Activated naive CD4-positive, alpha-beta T cell (primary cell): Measurements from ENCODE around the gene ZMIZ1.

Experiments
- DNase-seq, 4 experiments: peaks; one replicate each; lab custom pipeline; 2025; lab: John Stamatoyannopoulos, UW

Gene ZMIZ1

DNA sequence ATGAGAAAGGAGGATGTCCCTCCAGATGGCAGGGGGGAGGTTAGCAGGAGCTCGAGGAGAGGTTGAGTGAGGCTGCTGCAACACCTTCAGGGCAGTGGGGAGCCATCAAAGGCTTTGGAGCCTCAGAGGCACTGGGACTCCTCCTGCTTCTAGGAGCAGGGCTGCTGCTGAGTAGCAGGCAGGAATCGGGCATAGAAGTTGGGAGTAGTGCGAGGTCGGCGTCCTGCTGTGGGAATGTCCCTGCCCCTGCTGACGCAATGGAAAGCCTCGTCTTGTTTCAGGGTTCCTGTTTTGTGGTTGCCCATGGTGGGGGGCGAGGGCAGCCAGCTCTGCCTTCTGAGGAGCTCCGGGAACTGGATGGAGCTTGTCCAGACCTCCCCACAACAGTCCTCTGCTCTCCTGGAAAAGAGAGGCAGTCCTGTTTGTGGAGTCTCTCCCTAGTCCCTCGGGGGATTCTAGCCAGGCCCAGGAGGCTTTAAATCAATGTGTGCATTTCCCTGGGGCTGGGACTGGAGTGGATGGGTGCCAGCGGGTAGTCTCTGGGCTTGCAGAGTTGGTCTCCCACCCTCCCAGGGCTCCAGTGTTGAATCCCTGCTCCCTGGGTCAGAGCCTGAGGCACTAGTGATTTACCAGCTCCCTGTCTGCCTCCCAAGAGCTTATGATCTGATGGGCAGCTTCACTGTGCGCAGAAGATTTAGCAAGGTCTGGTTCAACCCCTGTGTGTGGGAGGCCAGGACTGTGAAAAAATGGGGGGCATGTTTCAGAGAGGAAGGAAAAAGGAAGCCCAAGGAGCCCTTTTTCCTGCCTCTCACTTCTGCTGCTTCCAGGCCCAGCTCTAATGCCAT, 179.8 kb downstream of the ZMIZ1 start:
- DNase-seq, result no peak

DNA sequence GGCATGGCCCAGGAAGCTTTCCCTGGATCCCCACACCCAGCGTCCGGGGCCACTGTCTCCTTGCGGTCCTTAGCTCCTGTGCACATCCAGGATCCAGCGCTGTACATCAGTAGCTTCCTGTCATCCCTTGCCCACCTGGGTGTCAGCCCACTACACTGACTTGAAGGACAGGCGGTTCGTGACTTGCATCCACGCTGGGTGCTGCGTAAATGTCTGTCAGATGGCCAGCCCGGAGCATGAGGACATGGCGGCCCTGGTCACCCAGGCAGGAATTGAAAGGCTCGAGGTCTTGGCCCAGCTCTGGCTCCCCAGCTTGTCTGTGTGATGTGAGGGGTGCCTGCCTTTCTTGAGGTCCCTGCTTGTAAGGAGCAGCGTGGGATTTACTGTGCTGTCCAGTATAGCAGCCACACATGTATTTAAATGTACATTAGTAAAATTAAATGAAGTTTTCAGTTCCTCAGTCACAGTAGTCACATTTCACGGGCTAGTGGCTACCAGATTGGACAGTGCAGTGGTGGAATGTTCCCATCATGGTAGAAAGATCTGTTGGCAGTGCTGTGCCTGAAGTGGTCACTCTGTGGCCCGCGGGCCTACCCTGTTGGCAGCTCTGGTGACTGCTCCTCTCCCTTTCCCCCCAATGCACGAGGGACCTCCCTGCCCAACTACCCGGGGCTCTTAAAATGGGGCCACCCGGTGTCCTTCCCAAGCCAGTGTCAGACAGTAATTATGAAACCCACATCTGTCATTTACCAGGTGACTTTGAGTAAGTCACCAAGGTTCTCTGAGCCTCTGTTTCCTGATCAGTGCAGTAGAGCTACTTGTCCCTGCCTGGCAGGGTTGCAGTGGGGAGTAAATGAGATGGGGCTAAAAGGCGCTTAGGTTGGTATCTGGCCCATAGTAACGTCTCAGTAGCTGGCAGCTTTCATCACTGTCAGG, 180.7 kb downstream of the ZMIZ1 start:
- no peak for DNase-seq

DNA sequence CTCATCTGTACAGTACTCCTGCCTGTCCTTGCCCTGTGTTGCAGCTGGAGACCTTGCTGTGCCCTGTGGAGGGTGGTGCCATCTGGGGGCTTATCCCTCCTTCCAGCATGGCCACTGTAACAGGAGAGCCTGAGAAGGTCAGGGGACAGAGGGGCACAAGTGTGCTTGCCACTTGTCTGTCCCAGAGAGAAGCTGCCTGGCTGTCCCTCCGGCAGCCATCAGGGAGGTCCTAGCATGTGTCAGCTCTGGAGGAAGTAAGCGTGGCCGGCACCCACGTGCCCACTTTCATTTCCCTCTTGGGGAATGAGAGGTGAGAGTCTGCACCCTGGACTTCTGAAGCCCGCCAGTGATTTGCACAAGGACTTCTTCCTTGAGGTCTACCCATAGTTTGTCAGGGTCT, 181.5 kb downstream of the ZMIZ1 start:
- DNase-seq, result no peak

DNA sequence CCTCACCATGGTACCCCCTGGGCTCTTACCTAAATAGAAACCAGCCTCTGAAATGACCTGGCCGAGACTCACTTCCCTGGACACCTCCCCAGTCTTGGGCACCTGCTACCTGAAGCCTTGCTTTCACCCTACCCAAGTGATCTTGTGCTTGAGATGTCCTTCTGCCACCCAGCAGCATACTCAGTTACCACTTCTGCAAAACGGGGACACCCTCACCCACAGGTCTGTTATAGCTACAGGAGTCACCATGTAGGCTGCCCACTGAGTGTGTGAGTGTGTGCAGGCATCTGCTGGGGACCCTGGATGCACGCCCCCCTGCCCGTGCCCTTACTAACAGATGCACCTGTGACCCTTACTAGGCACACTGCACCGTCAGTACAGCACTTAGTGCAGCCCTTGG, 183.7 kb downstream of the ZMIZ1 start:
- no peak for DNase-seq

DNA sequence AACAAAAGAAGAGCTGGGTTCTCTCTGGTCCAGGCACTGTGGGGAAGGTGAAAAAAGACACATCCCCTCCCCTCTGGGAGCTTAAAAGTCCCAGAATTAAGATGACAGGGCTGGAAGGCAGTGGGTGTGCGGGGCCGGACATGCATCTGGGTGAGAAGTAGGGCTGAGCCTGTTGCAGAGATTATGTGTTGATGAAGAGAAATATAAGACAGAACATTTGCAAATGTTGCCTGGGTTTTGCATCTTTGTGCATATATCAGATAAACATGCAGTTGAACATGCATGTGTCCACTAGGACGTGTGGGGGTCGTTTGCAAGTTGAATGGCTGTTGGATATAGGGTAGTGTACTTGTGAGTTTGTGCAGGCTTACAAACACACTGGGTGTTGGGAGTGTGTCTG, 184.2 kb downstream of the ZMIZ1 start:
- DNase-seq, result no peak

DNA sequence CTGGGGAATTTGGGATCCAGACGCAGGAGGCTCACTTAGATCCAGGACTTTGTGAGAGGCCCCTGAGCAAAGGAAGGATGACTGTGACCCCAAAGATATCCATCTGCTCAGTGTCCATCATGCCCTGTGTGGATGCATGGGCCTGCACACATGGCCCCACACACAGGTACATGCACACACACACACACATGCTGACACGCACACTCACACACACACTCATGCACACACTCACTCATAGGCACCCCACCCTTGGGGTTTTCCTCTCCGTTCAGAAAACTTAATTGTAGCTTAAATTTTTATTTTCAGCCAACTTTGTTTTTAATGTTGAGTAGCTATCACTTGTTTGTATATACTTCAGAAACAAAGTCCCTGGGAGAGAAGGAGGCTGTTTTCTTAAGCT, 184.9 kb downstream of the ZMIZ1 start:
- DNase-seq, result no peak

DNA sequence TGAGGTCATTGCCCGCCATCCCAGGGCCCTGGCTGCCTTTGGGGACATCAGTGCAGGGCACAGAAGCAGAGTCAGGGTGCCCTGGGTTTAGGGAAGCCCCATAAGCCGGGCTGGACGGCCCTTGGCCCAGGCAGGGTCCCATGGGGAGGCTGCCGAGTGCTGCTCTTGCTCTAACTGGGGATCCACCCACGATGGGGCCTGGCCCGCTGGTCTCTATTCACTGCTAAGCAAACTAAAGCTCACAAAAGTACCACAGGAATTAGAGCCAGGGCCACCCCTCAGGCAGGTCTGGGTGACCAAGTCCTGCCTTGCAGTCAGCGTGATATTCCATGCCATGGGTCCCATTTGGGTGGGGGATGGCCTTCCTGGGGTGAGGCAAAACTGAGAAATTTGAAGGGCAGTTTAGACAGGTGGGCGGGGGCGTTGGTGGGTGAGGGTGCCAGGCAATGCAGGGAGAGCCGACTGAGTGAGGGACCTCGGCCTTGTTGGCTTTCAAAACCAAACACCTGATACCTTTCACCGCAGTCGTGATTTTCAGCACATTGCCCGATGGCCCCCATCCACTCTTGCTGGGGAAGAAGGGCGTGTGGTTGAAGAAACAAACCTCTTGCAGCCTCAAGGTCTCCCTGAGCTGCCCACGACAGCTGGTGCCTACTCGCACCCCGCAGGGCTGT, 185.7 kb downstream of the ZMIZ1 start:
- no peak for DNase-seq

DNA sequence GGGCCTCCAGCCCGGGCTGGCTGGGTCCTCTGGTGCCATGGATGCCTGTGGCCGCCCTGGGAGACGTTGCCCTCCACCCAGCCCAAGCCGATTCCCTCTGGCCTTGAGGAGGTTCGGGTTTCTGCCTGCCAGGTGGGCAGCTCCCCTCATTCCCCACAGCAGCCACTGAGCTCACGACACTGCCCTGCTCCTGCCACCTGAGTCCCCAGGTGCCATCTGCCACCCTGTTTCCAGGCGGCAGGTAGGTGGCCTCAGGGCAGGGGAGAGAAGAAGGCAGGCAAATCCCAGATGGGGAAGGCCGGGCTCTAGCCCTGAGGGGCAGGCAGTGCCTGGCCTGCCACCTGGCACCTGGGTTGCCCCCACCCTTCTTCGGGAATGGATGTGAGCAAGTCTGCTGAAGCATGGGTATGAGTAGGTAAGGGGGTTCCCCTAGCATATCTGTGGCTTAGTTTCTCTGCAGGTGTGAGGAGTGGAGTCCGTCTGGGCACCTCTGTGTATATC, 186.3 kb downstream of the ZMIZ1 start:
- DNase-seq, result no peak

DNA sequence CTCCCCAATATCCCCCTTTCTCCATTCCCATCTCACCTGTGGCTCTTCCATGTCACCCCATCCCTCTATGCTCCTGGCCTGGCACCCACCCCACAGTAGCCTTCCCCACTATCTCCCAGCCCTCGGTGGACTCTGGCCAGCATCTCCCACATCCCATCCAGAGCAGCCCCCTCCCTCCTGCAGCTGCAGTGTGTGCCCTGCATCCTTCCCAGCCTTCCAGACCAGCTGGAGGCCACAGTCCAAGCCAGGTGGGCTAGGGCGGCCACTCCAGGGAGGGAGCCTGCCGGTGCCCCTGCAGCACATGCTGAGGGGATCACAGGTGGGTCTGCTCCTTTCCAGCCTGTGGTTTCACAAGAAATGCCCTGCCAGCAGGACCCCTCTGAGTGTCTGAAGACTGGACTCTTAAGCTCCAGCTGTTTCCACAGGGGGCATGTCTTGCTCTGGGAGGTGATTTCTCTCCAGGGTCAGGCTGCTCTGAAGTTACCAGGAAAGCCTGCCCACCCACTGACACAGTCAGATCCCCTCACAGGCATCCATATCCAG, 187.6 kb downstream of the ZMIZ1 start:
- no peak for DNase-seq

DNA sequence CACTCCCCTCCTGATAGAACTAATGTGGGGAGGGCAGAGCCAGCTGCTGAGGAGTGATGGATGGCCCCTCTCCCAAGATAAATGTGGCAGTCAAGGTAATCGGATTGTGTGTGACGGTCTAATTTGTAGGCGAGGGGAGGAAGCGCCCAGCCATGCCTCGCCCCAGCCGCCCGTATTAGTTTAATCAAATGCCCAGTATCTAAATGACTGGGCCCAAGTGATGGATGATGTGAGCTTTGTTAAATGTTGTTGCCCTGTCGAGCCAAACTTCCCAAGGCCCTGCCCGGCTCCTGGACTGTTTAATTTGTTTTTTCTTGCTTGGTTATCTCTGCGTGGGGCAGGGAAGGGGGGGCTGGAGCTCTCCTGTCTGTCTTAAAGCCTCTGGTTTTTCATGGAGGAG, 190.1 kb downstream of the ZMIZ1 start:
- DNase-seq, result no peak

DNA sequence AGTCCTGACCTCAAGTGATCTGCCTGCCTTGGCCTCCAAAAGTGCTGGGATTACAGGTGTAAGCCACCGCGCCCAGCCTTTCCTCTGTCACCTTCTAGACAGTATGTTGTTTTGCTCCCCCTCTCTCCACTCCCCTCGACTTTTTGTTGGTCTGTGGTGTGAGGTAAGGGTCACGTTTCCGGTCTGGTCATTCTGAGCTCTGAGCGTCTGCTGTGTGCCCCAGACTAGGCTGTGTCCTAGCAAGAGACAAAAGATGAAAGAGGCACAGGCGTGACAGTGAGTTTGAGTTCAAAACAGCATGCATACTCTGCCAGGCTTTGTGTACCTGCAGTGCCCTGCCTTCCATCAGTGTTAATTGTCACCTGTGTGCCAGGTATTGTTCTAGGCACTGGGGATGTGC, 191.1 kb downstream of the ZMIZ1 start:
- DNase-seq, result no peak

DNA sequence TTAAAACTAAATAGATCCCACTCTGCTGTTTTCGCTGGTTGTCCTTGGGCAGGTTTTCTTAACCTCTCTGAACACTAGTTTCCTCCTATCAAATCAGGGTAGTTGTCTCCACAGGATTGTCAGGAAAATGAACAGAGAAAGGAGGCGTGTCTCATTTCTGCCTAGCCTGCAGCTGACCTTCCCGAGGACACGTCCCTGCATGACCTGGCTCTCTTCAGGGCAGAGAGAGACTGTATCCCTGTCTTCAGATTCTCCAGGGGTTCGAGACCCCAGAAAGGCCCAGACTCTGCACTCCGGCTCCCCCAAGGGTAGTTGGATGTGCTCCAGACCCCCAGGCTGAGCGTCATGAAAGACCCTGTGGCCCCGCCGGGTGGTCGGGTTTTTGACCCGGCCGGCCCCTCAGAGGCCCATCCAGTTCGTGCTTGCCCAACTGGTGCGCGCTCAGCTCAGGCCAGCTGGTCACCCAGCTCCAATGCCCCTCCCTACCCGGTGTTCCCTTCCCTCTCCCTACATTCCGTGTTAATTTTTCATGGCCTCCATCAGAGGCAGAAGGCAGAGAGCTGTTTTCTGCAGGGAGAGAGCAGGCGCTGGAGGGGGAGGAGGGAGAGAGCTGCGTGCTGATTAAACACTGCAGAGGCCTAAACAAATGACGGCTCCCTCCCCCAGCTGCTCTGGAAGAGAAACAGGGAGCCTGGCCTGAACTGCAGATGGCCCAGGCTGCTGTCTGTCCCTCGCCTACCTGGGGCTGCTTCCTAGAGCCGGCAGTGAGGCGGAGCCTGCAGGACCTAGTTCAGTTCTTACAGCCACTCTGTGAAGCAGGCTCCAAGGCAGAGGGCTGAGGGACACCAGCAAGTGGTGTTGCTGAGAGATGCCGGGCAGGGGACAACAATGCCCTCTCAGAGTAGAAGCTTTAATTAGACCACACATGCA, 192.3 kb downstream of the ZMIZ1 start:
- no peak for DNase-seq

DNA sequence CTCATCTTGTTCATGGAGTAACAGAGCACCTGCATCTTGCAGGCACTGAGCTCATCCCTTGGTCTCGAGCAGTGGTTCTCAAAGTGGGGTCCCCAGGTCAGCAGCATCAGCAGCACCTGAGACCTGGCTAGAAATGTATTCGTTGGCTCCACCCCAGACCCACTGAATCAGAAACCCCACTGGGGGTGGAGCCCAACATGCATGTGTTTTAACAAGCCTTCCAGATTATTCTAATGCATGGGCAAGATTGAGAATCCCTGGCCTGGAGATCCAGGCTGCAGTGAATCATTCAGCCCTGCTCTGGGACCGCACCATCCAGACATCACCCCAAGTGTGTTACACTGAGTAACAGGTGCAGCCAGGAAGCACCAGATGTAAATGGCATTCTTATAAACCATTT, 193.4 kb downstream of the ZMIZ1 start:
- DNase-seq, result no peak

DNA sequence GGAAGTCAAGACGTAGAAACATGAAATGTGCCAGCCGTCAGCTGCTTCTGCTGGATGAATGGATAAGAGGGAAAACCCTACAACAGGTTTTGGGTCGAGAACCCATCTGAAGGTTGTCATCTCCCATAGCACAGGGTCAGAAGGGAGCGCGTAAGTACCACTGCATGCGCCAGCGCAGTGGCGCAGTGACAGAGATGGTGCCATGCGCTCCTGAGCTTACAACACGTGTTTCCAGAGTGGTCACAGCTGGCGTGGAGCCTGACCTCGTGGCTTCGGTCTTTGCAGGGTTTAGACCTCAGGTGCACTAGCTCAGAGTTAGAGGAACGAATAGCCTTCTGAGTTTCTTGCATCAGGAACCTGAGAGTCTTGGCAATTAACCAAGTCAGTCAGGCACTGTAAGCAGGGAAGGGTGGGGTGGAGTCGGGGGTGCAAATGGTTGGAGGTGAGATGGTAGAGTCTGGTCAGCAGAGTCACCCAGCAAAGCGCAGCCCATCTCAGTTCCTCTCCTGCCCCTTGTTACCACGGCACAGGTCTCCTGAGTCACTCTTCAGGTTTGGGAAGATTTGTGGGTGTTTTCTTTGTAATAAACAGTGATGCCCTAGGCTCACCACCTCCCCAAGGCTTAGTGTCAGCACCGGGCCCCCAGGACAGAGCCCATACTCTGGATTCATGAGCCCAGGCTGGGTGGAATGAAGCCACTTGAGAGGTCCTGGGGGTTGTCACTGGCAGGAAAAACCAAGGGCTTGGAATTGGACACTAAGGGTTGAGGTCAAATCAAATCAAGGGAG, 194.4 kb downstream of the ZMIZ1 start:
- DNase-seq, result no peak

DNA sequence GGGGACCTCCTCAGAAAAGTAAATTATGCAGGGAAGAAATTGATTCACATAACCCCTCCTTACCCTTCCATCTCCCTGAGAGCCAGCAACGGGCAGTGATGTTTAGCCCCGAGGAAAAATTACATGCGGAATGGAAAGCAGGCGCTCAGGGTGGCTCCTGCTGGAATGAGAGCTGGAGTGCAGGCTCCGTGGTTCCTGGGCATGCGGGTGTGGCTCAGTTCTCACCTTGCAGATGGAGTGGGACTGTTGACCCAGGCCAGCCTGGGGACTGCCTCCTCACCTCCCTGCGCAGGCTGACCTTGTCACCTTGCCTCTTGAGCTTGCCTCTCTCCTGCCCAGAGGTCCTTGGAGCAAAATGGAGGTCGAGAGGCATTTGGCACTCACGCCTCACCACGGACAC, 195.2 kb downstream of the ZMIZ1 start:
- no peak for DNase-seq

DNA sequence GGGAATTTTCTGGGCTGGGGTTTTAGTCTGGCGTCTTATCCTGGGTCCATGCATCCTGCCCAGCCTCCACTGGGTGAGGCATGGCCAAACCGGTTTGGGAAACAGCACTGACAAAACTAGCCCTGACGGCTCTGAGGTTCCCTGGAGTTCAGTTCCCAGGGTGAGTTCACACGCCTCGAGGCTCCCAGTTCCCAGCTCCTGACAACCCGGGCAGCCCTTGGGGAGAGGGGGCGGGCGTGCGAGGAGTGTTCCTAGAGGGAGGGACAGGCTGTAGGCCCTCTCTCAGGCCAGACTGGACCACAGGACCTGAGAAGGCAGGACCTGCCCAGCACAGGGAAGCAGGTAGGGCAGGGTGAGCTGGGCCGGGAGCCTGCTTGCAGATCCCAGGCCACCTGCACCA, 196.2 kb downstream of the ZMIZ1 start:
- no peak for DNase-seq

DNA sequence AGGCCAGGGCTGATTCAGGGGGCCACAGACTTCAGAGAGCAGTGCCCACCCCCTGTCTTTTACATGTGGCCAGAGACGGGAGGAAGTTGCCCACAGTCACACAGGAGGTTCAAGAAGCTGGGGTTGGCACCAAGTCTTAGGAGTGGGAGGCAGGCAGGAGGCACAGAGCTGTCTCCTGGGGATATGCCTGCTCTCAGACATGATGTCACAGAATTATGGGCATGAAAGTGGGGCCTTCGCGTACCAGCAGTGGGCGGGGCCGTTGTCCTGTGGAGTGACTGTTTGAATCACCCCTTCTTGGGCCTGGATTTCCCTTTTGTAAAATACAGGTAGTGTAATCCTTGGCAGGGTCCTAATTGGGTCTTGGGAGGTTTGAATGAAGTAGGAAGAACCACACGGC, 197.3 kb downstream of the ZMIZ1 start:
- DNase-seq, result no peak

DNA sequence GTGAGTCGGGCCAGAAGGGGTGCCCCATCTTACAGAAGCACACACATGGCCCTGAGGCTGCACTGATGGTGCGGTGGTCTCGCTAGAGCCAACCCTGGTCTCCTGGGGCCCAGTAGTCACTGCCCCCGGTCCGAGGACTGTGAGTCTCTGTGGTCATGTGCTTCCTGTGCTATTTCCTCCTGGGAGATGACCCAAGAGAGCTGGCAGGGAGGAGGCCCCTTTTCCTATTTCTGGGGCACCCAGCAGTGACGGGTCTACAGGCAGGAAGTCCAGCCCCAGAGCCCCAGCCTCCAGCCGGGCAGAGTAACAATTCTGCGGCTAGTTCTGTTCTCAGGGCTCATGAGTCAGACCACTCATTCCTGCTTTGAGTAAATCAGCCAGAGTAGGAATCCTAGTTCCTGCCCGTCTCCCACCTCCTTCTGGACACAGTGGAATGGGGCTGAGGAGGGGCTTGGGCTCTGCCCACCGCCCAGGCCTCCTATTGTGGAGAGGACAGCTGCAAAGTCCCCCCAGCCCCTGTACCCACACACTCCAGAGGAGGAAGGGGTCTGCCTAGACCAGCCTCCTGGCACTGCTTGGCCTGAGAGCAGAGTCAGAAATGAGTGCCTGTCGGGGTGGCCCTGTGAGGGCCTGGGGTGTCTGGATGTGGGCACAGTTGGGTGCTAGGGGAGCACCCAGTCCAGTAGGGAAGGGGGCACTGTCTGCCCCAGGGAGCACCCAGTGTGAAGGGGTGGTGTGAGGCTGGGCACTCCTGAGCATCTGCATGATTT, 198.0 kb downstream of the ZMIZ1 start:
- DNase-seq, result no peak

DNA sequence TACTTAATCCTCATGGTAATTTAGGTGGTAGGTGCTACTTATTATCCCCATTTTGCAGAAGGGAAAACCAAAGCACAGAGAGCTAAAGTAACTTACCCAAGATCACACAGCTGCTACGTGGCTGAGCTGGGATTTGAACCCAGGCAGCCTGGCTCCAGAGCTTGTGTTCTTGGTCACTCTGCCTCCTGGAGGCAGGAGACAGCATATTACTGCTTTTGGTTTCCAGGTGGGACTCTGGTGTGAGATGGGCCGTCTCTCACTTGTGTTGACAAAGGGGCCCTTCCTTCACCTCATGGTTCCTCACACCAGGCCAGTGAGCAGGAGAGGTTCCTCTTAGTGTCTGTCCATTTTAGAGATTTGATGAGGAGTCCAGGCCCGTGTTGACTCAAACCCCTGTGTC, 198.7 kb downstream of the ZMIZ1 start:
- no peak for DNase-seq
